H1 (cell line): ENCODE results near the gene RBM38. TPM values are rescaled to one million over a fixed set of nuclear protein-coding genes. Genes with fewer than 3 reads are reported as not detected.

Source experiments
- CHD2 ChIP-seq: IDR thresholded peaks from 2 replicates; pipeline ENCODE4 v1.6.1; 2012; ENCODE audit warnings: low read length, improper control_type of control experiment
- JUN ChIP-seq: IDR thresholded peaks from 2 replicates; pipeline ENCODE4 v1.6.1; 2011; ENCODE audit warnings: low read depth, mild to moderate bottlenecking, improper control_type of control experiment, low read length
- POU5F1 ChIP-seq: IDR thresholded peaks from 2 replicates; pipeline ENCODE4 v1.6.1; 2011; ENCODE audit warnings: low read depth, mild to moderate bottlenecking, low read length, moderate library complexity
- SIN3A ChIP-seq, 2 experiments: IDR thresholded peaks in 1 of 2; conservative IDR thresholded peaks in 1 of 2; 2 replicates each; pipeline ENCODE4 v1.6.1; 2011 to 2012; ENCODE audit warnings: low read length in 2 of 2, improper control_type of control experiment in 1 of 2, low read depth in 1 of 2, mild to moderate bottlenecking in 1 of 2
- SP2 ChIP-seq: IDR thresholded peaks from 2 replicates; pipeline ENCODE4 v1.6.1; 2012; ENCODE audit warnings: mild to moderate bottlenecking, low read length, inconsistent platforms
- polyA plus RNA-seq, 7 experiments: library from polyadenylated mRNA; depleted of rRNA in 3 of 7; stranded (reverse) in 5 of 7; unstranded in 2 of 7; fragments of >200 nt in 5 of 7; fragments of 200-250 nt in 2 of 7; gene quantifications; 1 replicate in 5 of 7; 2 replicates in 1 of 7; 4 replicates in 1 of 7; pipeline versions ENCODE4 v1.2.1 to v1.2.3, GENCODE V29; 2011 to 2013; ENCODE audit warnings: missing spikeins in 2 of 7, mixed read lengths in 2 of 7
- total RNA-seq: library from RNA; stranded (reverse); fragmentation: NEBNext Ultra II Directional; extraction: Animal tissue kit (Norgen Biotek cat#: 25700); gene quantifications from 2 replicates; pipeline ENCODE4 v1.2.1, GENCODE V29; 2021

Gene RBM38
- total and polyA plus RNA-seq, 2 of the 8 experiments (the other 6 are each of a cell fraction or from before 2014, with no cell fraction given), result 57.7 to 109 TPM

DNA sequence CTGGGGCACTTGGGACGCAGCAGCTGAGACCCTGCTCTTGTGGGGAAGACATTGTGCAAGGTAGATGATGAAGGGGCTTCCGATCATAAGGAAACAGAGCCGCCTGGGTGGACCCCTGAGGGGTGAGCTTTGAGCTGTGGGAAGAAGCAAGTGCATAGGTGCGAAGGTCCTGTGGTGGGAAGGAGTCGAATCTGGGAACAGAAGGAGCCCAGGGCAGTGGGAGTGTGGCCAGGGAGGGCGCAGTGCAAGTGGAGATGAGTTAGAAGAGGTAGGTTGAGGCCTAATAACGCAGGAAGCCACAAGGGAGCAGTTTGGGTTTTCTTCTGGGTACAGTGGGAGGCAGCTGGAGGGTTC is 10.3 kb downstream of the RBM38 start (continued):
- TF ChIP-seq POU5F1 (no peak), SIN3A (conservative IDR thresholded peaks at IDR 0.05 in 1 of 2, IDR thresholded peaks at IDR 0.05 in 1 of 2; ENCODE audit: low read depth in 1 of 2, low read length in 2 of 2) (no peak), JUN (no peak), SP2 (no peak), CHD2 (no peak)
- TF ChIP-seq, all 59 proteins: peak for 0
